Effector CD4-positive, alpha-beta T cell (primary cell): ENCODE data around the gene ZNF280A.
"Not testable (repeated sequence)": the region's sequence is repeated elsewhere in the genome, so short reads cannot be mapped to it uniquely, and the experiment has no call there.

Source experiments
- DNase-seq: peaks from one replicate; pipeline ENCODE4 v3.0.0-alpha.2; 2020

Gene ZNF280A

GRCh38 chr22:22510833-22511232 is 9.2 kb downstream of the ZNF280A start:
- not testable (repeated sequence) for DNase-seq

GRCh38 chr22:22509912-22510311 is 10.2 kb downstream of the ZNF280A start:
- DNase-seq = not testable (repeated sequence)

DNA sequence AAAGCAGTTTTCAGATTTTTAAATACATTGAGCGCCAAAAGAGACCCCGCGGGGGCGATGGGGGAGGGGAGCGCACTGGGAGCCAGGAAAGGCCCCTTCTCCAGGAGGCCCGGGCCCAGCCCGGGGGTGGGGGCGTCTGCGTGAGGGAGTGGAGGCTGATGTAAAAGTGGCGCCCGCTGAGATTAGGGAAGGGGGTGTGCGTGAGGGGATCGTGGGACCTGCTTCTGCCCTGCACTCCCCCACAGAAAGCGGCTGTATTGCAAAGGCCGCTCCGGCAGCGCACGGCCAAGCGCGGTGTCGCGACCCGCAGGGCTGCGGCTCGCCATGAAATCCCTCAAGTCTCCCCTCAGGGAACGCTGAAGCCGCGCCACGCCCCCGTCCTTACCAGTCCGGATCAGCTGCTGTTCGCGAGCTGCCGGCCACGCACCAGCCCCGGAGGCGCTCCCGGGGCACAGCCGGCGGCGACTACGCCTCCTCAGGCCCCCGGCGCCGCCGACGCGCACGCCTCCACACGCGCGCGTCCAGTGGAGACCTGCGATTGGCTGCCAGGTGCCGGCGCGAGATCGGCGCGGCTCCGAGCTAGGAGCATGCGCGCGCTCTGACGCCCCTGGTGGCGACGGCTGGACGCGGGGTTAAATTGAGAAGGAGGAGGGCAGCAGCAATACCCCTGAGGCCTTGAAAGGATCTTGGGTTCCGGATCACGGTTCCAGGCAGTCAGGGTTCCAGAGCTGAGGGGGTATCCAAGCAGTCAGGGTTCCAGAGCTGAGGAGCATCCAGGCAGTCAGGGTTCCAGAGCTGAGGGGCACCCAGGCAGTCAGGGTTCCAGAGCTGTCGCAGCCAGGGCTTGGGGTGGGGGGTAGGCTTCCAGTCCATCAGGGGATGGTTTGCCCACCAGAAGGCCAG is 11.5 kb downstream of the ZNF280A start, which contains the start of gene ZNF280B:
TSS of gene ZNF280B (minus strand) at position 469 of the 903 bp plus-strand sequence. CDS start 19,344 bp downstream, outside the sequence.
- peak; percentile 59 for DNase-seq

- DNase-seq = no peak
Measured at GRCh38 chr22:22507743-22508273, 12.3 kb downstream of the ZNF280A start.

- no peak for DNase-seq
Measured at GRCh38 chr22:22506736-22507135, 13.3 kb downstream of the ZNF280A start.

DNA sequence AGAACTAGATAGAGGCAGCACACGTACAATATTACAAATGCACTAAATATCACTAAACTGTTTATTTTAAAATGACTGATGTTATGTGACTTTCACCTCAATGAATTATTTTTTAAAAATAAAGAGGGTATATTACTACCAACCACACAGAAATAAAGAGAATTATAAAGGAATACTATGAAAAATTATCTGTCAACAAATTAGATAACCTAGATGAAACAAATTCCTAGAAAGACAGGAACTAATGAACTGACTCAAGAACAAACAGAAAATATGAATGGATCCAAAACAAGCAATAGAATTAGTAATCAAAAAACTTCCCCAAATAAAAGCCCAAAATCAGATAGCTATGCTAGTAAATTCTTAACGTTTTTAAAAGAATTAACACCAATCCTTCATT is 21.8 kb downstream of the ZNF280A start:
- no peak for DNase-seq

DNA sequence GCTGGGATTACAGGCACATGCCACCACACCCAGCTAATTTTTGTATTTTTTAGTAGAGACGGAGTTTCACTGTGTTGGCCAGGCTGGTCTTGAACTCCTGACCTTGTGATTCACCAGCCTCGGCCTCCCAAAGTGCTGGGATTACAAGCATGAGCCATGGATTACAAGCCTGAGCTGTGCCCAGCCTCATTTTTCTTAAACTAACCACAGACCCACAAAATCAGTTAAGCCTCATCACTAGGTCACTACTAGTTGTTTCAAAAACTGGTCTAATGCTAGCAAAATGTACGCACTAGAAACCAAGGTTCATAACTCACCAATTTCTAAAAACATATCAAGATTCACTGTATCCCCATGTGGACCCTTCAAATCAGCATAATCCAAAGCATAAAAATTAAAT is 28.5 kb downstream of the ZNF280A start:
- DNase-seq = not testable (repeated sequence)

DNA sequence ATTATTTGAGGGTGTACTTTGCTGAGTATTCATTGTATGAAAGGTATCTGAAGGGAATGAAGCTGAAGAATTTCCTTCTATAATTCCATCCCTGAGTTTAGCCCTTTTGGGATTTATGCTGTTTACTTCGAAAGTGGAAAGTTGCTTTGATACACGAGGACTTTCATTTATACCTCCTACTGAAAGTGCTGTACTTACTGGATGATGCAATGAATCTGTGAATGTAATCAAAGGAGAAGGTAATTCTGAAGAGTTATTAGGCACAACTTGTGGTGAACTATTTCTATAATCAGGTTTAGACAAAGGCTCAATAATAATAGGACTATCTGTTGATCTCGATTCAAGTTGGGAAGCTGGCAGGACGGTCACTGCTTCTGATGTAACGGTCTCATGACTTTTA is 31.3 kb downstream of the ZNF280A start:
- no peak for DNase-seq

DNA sequence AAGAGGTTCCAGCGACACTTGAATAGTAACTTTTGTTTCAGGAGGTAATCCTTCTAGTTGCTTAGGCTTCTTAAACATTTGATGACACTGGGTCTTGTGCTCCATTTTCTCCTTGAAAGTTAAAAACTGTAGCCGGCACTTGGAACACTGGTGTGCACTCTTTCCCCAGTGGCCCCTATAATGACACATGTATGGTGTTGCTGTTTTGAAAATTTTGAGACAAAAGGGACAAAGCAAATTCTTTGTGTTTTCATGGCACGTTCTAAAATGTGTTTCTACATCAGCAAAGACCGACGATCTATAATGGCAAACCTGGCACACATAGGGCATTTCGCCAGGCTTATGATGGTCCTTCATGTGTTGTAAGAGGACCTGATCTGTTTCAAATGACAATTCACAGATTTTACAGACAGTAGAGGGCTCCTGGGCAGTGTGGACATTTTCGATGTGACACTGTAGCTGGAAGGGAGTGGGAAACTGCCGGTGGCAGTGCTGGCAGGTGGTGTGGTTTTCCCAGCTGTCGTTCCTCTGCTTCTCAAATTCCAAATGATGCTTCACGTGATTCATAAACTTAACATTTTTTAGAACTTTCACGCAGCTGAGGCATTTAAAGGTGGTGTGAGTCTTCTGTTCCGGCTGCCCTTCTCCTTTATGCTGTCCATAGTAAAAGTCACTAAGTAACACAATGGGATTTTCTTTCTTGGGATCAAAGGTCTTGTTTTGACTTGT is 32.0 kb downstream of the ZNF280A start:
- no peak for DNase-seq

DNA sequence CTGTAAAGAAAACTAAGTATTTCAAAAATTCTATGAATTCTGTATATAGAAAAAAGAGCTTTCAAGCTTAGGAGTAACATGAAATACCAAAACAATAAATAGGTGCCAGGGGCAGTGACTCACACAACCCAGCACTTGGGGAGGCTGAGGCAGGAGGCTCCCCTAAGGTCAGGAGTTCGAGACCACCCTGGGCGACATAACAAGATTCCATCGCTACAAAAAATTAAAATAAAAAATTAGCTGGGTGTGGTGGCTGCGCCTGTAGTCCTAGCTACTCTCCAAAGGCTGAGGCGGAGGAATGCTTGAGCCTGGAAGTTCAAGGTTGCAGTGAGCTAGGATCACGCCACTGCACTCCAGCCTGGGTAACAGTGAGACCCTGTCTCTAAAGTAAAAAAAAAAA is 33.0 kb downstream of the ZNF280A start:
- no peak for DNase-seq

DNA sequence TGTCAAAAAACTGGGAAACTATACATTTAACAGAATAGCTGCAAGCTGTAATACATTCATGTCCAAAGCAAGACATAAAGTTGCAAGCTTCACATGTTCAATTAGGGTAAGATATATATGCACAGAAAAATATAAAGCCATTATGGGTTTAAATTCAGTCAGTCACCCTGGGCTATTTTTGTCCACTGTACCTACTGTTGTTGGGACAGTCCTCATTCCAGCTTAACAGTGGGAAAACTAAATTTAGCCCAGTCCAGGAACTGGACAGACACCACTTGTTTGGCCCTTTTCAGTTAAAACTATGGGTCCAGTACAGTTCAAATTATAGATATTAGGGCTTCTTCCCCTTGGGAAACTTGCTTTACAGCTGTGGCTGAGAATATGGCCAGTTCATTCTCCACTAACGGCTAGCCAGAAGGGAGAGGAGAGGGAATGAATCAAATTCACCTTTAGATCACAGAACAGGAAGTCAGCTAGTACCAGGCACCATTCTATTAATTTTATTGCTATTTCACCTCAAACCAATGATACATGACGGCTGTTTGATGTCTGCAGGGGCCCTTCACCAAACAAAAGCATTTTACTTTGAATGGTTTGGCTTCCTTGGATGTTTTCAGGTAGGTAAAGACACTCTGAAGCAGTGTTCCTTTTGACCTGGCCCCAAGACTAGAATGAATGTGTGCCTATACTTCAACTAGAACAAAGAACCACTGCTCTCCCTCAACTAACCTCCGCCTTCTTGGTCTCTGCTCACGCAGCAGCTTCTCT is 33.8 kb downstream of the ZNF280A start:
- no peak for DNase-seq

DNA sequence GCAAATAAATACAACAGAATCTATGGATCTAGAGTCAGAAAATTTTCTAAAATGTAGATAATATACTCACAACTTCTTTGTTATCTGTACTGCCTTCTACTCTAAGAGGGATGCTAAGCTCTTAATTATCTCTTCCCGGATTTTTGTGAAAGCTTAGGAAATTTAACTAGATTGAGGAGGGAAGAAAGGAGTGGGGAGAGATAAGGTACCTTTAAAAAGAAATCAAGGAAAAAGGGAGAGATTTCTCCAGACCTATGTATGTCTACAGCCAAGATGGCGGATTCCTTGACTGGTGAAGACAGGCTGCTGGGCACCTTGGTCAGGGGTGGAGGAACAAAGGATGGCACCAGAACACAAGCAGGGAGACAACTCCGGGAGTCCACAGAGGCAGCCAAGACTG is 34.5 kb downstream of the ZNF280A start:
- DNase-seq = no peak

- DNase-seq = no peak
Measured at GRCh38 chr22:22484023-22484422, 36.0 kb downstream of the ZNF280A start.

- no peak for DNase-seq
Measured at GRCh38 chr22:22480940-22481339, 39.1 kb downstream of the ZNF280A start.

- no peak for DNase-seq
Measured at GRCh38 chr22:22479999-22480532, 40.0 kb downstream of the ZNF280A start.

- no peak for DNase-seq
Measured at GRCh38 chr22:22479116-22479515, 41.0 kb downstream of the ZNF280A start.

- no peak for DNase-seq
Measured at GRCh38 chr22:22478470-22478869, 41.6 kb downstream of the ZNF280A start.

DNA sequence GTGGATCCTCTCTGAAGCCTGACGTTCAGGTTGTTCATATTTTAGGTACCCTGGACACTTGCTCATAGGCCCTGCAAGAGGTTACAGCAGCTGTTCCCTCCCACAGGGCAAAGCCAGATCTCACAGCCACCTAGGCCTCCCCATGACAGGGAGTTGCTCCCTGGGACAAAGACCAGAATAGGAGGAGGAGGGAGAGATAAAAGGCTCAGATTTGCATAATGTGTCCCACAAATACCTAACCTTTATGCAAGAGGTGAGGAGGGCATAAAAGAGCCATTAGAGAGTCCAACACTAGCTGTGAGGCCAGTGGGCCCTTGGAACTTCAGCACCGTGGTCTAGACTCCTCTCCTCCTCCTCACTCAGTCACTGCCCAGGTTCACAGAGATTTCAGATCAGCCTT is 45.3 kb downstream of the ZNF280A start:
- DNase-seq = no peak

GRCh38 chr22:22471104-22471503 is 49.0 kb downstream of the ZNF280A start:
- DNase-seq = not testable (repeated sequence)

DNA sequence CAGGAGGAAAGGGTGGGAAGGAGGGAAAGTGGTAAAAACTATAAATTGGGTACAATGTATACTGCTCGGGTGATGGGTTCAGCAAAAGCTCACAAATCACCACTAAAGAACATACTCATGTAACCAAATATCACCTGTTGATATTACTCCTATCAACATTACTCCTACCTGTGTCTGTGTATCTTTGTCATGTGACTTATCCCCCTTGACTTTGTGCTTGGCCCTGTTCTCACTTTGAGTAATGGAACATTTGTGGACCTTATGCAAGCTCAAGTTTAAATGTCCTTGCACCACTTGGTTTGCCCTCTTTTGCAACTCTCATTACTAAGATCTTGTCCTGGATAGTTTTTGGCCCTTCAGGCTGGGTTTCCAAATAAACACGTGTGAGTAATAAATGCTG is 50.5 kb downstream of the ZNF280A start:
- no peak for DNase-seq

DNA sequence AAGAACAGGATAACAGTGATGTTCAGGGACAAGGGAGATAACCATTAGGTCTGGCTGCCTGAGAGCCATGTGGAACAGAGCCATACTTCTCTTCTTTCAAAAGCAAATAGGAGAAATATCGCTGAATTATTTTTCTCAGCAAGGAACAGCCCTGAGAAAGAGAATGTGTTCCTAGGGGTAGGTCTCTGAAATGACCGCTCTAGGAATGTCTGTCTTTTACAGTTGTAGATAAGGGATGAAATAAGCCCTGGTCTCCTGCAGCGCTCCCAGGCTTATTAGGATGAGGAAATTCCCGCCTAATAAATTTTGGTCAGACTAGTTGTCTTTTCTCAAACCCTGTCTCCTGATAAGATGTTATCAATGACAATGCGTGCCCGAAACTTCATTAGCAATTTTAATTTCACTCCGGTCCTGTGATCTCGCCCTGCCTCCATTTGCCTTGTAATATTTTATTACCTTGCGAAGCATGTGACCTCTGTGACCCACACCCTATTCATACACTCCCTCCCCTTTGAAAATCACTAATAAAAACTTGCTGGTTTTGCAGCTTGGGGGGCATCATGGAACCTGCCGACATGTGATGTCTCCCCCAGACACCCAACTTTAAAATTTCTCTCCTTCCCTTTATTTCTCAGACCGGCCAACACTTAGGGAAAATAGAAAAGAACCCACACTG is 51.1 kb downstream of the ZNF280A start:
- not testable (repeated sequence) for DNase-seq

GRCh38 chr22:22467112-22467511 is 53.0 kb downstream of the ZNF280A start:
- no peak for DNase-seq
